GM12865 (cell line): ENCODE data around the gene LRRC73.

Source experiments
- DNase-seq: peaks from one replicate; pipeline ENCODE4 v3.0.0; 2010; ENCODE audit warnings: low read depth
- H3K4me3 ChIP-seq: 2 replicates; pipeline ENCODE4 v1.5.1; 2011; ENCODE audit warnings: mild to moderate bottlenecking, low read depth, low read length, control low read depth
- CTCF ChIP-seq: IDR thresholded peaks from 2 replicates; pipeline ENCODE4 v1.5.1; 2011; ENCODE audit warnings: low read length, control low read depth, low read depth, inconsistent platforms; ENCODE audit not compliant: insufficient read depth; ENCODE audit errors: missing control alignments

The LRRC73 gene

GRCh38 chr6:43517505-43518357, 7.6 kb upstream of the LRRC73 start:
- DNase-seq = peak; percentile 35
- no peak for TF ChIP-seq CTCF
- H3K4me3 ChIP-seq = peak overlapping the region; percentile 93

GRCh38 chr6:43516697-43517504, 6.8 kb upstream of the LRRC73 start, which contains the start of the genes POLR1C and YIPF3:
Gene POLR1C, plus strand, starts transcription at chr6:43517089. Its CDS starts 21 bp downstream, at chr6:43517110.
Gene YIPF3, minus strand, starts transcription at chr6:43516926. Its CDS starts 119 bp downstream, at chr6:43516807.
- H3K4me3 ChIP-seq = peak within 1 kb of the TSS; percentile 93
- TF ChIP-seq CTCF = no peak
- DNase-seq = peak; percentile 99

GRCh38 chr6:43516367-43516696, 6.2 kb upstream of the LRRC73 start:
- no peak for DNase-seq
- H3K4me3 ChIP-seq = peak overlapping the region; percentile 93
- no peak for TF ChIP-seq CTCF

GRCh38 chr6:43515808-43516207, 5.7 kb upstream of the LRRC73 start:
- peak overlapping the region; percentile 93 for H3K4me3 ChIP-seq
- no peak for TF ChIP-seq CTCF
- no peak for DNase-seq

GRCh38 chr6:43511824-43512415, 1.8 kb upstream of the LRRC73 start:
- H3K4me3 ChIP-seq = no peak overlapping the region
- no peak for TF ChIP-seq CTCF
- no peak for DNase-seq

- no peak for TF ChIP-seq CTCF
- H3K4me3 ChIP-seq = no peak overlapping the region
- DNase-seq = no peak
Observed at GRCh38 chr6:43510827-43511163, 649 bp upstream of the LRRC73 start.
